ENCODE measurements around the gene ADRA2C. TPM values are rescaled to one million over a fixed set of nuclear protein-coding genes. Genes with fewer than 3 reads are reported as not detected.

Gene ADRA2C
- total RNA-seq: not detected in 2 replicates

GRCh38 chr4:3766036-3766784 lies at the start of gene ADRA2C:
Gene ADRA2C (plus strand): TSS chr4:3766385. CDS start chr4:3766607, 222 bp downstream.

Other genes starting within 250 kb of the ADRA2C start
- 147 and 196 TPM in 2 replicates for gene LRPAP1, start 234.0 kb upstream of the ADRA2C start, total RNA-seq